Natural killer cell (primary cell): ENCODE results near the gene MMP28. TPM values are rescaled to one million over a fixed set of nuclear protein-coding genes. Genes with fewer than 3 reads are reported as not detected.

ENCODE experiments used
- total RNA-seq, 4 donors: library from RNA; stranded (reverse); fragments of 120-200 nt in 1 of 4; gene quantifications; one replicate each; pipeline versions ENCODE4 v1.2.3 to v1.2.4, GENCODE V29; 2013 to 2022

The MMP28 gene
- total RNA-seq, 3 donors from 2014 or later (not counting 1 experiment from before 2014, with no cell fraction given), result 1.1 TPM; not detected in 2

Other genes starting within 250 kb of the MMP28 start
- under 1 TPM in 2 of 3 donors, not detected in 1; 0.35 to 0.47 TPM for gene SLFN14, start 234.8 kb downstream of the MMP28 start, total RNA-seq
- gene PEX12, start 217.1 kb downstream of the MMP28 start, total RNA-seq, result 1 to 10 TPM; 2.5 to 3.0 (median 2.9) TPM
- 100 to 1,000 TPM; 111 to 148 (median 139) TPM for gene AP2B1, start 208.3 kb downstream of the MMP28 start, total RNA-seq
- gene RASL10B, start 64.0 kb downstream of the MMP28 start, total RNA-seq, result under 1 TPM in 1 of 3 donors, not detected in 2; 0.07 TPM
- under 1 TPM in 1 of 3 donors, not detected in 2; 0.23 TPM for gene GAS2L2, start 42.4 kb downstream of the MMP28 start, total RNA-seq
- gene C17orf50, start 34.8 kb downstream of the MMP28 start, total RNA-seq, result not detected
- gene TAF15, start 13.8 kb upstream of the MMP28 start, total RNA-seq, result 100 to 1,000 TPM; 214 to 253 (median 214) TPM
- gene HEATR9, start 73.2 kb upstream of the MMP28 start, total RNA-seq, result 10 to 100 TPM in 2 of 3 donors, 1 to 10 TPM in 1; 10.0 to 24.1 (median 15.1) TPM
- gene CCL5, start 84.7 kb upstream of the MMP28 start, total RNA-seq, result 1,000 to 10,000 TPM in 1 of 3 donors, 100 to 1,000 TPM in 2; 793 to 1,167 (median 825) TPM
- under 1 TPM; 0.48 to 1.00 (median 0.61) TPM for gene RDM1, start 135.1 kb upstream of the MMP28 start, total RNA-seq
- not detected for gene LYZL6, start 148.1 kb upstream of the MMP28 start, total RNA-seq
- gene CCL16, start 185.9 kb upstream of the MMP28 start, total RNA-seq, result not detected
- gene CCL14, start 191.1 kb upstream of the MMP28 start, total RNA-seq, result not detected
- not detected for gene CCL15, start 205.9 kb upstream of the MMP28 start, total RNA-seq
- gene CCL23, start 222.3 kb upstream of the MMP28 start, total RNA-seq, result under 1 TPM in 2 of 3 donors, not detected in 1; 0.68 to 0.80 TPM